Activated T-cell treated with anti-CD3 and anti-CD28 coated beads for 4 hours (primary cell): ENCODE results near the gene SIDT1.

Experiments used
- DNase-seq: peaks from one replicate; pipeline ENCODE4 v3.0.0-alpha.2; 2020

Gene SIDT1

GRCh38 chr3:113531826-113532697, at the start of gene SIDT1:
Gene SIDT1 (plus strand): TSS chr3:113532555. CDS start chr3:113533022, 467 bp downstream.
- peak; percentile 53 for DNase-seq

- peak; percentile 1 for DNase-seq
Observed at GRCh38 chr3:113485161-113485609, 47.2 kb upstream of the SIDT1 start.

- DNase-seq, result peak; percentile 24
Observed at GRCh38 chr3:113495035-113495434, 37.3 kb upstream of the SIDT1 start.

GRCh38 chr3:113496924-113497323, 35.4 kb upstream of the SIDT1 start:
- no peak for DNase-seq

GRCh38 chr3:113498221-113499005, 33.9 kb upstream of the SIDT1 start:
- DNase-seq, result no peak

GRCh38 chr3:113499081-113499480, 33.3 kb upstream of the SIDT1 start:
- DNase-seq, result no peak

- no peak for DNase-seq
Observed at GRCh38 chr3:113501597-113501996, 30.8 kb upstream of the SIDT1 start.

GRCh38 chr3:113505867-113506266, 26.5 kb upstream of the SIDT1 start:
- no peak for DNase-seq

- DNase-seq, result no peak
Observed at GRCh38 chr3:113507501-113508067, 24.8 kb upstream of the SIDT1 start.

GRCh38 chr3:113508966-113509365, 23.4 kb upstream of the SIDT1 start:
- no peak for DNase-seq

GRCh38 chr3:113514265-113514769, 18.0 kb upstream of the SIDT1 start:
- no peak for DNase-seq

GRCh38 chr3:113516115-113516505, 16.2 kb upstream of the SIDT1 start:
- no peak for DNase-seq

- DNase-seq, result no peak
Observed at GRCh38 chr3:113521981-113522380, 10.4 kb upstream of the SIDT1 start.

- no peak for DNase-seq
Observed at GRCh38 chr3:113523241-113523640, 9.1 kb upstream of the SIDT1 start.

- no peak for DNase-seq
Observed at GRCh38 chr3:113532698-113533533, 561 bp downstream of the SIDT1 start.

- no peak for DNase-seq
Observed at GRCh38 chr3:113533534-113533892, 1.2 kb downstream of the SIDT1 start.

GRCh38 chr3:113534365-113534764, 2.0 kb downstream of the SIDT1 start:
- no peak for DNase-seq

- no peak for DNase-seq
Observed at GRCh38 chr3:113535898-113536297, 3.5 kb downstream of the SIDT1 start.

- DNase-seq, result no peak
Observed at GRCh38 chr3:113536627-113537101, 4.3 kb downstream of the SIDT1 start.

- no peak for DNase-seq
Observed at GRCh38 chr3:113537155-113537554, 4.8 kb downstream of the SIDT1 start.

- no peak for DNase-seq
Observed at GRCh38 chr3:113541519-113541918, 9.2 kb downstream of the SIDT1 start.

GRCh38 chr3:113545594-113545993, 13.2 kb downstream of the SIDT1 start:
- DNase-seq, result no peak
